Pancreas (tissue), 10 donors: ENCODE data around the gene KSR1. TPM values are rescaled to one million over a fixed set of nuclear protein-coding genes. Genes with fewer than 3 reads are reported as not detected.
A peak's percentile ranks its signal among the peaks of the same experiment; 100 is the strongest.

Experiments
- ATAC-seq, 4 donors: fragments of 200-7000 bp; cut with Tn5 transposase; one replicate each; pipeline versions ENCODE4 v1.8.0 to v1.9.1; 2020; ENCODE audit warnings: mild to moderate bottlenecking in 4 of 4, moderate library complexity in 4 of 4
- DNase-seq, 6 donors: peaks; one replicate each; pipeline ENCODE4 v3.0.0-alpha.2; 2020
- FAIRE-seq: peaks from 2 replicates; lab custom pipeline; 2012; peaks lifted over from hg19 to GRCh38; lab: Jason Lieb, UNC
- H3K27ac ChIP-seq, 4 donors: fragments of 200-600 bp; sonication (generic); 1 replicate in 3 of 4; 2 replicates in 1 of 4; pipeline versions ENCODE4 v1.5.0 to v1.8.0; 2020
- H3K27me3 ChIP-seq, 4 donors: fragments of 200-600 bp; one replicate each; pipeline ENCODE4 v1.8.0; 2021
- H3K36me3 ChIP-seq, 3 donors: fragments of 200-600 bp; sonication (generic) in 1 of 3; one replicate each; pipeline versions ENCODE4 v1.5.0 to v1.8.0; 2020 to 2021
- H3K4me1 ChIP-seq, 3 donors: fragments of 200-600 bp; one replicate each; pipeline ENCODE4 v1.8.0; 2021
- H3K4me3 ChIP-seq, 4 donors: fragments of 200-600 bp; sonication (generic) in 2 of 4; one replicate each; pipeline versions ENCODE4 v1.5.0 to v1.8.0; 2020 to 2021
- H3K9me3 ChIP-seq, 4 donors: fragments of 200-600 bp; one replicate each; pipeline ENCODE4 v1.8.0; 2021
- CTCF ChIP-seq, 4 donors: fragments of 200-600 bp; sonication (generic) in 3 of 4; IDR thresholded peaks; one replicate each; pipeline versions ENCODE4 v1.5.0 to v1.8.0; 2021; ENCODE audit warnings: antibody characterized with exemption in 4 of 4
- WGBS, 2 donors: extraction: QIAGEN DNeasy Blood & Tissue Kit; methylation state at CpG; one replicate each; pipeline ENCODE4 v1.1.7; 2013; 5-methylcytosine and 5-hydroxymethylcytosine counted together
- intact Hi-C, 3 donors: fragments of 100-400 bp; cut with DNase I; formaldehyde crosslinking; loops; one replicate each; pipeline versions ENCODE4 v1.11.1 to v1.14.2; 2022
- polyA plus RNA-seq, 2 donors: library from polyadenylated mRNA; stranded (reverse); fragments of 200-250 nt; gene quantifications; one replicate each; pipeline ENCODE4 v1.2.3, GENCODE V29; 2013
- total RNA-seq, 6 donors: library from RNA; stranded (reverse); fragmentation: NEBNext Ultra II Directional in 4 of 6; extraction: Animal tissue kit (Norgen Biotek cat#: 25700) in 4 of 6; gene quantifications; one replicate each; pipeline versions ENCODE4 v1.2.1 to v1.2.4, GENCODE V29; 2021 to 2023
- donor health status: healthy with polysubstance abuse.
- donor health status: DM: no; HTN: no; CAD: no; lungs with moderate emphysema.
- donor health status: DM: no; HTN: no; CAD: no.
- donor health status: control.
- donor health status: control.
- donor health status: Bipolar disorder and iron deficiency.
- donor health status: DM: yes; HTN: yes; CAD: no.
- donor health status: DM: no; HTN: no; CAD: no.
- donor health status: DM: no; HTN: no; CAD: no.
- donor health status: DM: yes; HTN: yes; CAD: no.

The KSR1 gene
- total and polyA plus RNA-seq, 8 donors, result 68.2 to 139 (median 103) TPM

DNA sequence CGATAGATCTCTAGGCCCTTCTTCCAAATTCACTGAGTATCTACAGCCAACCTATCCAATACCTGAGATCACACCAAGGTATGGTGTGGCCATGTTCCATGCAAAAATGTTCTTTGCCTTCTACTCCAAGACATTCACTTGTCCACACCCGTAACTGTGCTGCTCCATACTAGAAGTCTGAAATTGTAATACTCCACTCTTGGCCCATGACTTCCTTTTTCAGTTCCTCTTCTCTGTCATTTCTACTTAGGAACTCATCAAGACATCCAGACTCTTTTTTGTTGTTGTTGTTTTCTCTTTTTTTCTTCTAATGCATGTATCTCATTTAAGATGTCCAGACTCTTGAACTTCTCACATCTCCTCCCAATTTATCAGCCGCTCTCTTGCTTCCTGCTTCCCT lies 42.5 kb upstream of the KSR1 start:
- H3K27me3 ChIP-seq, result no peaks in the 10 kb centered on the region
- H3K4me1 ChIP-seq, result peaks cover 0 to 1% (median 0%) of the 10 kb centered on the region in 3 donors
- H3K27ac ChIP-seq, result no peak overlapping the region
- TF ChIP-seq CTCF (IDR thresholded peaks at IDR 0.05), result no peak
- WGBS, 2 donors, result 91 to 92% methylated on average over 3 of the region's 3 CpGs
- DNase-seq (no peak), FAIRE-seq (no peak), ATAC-seq (peak in 1 of 4 donors; percentile 51)
- no peak overlapping the region for H3K4me3 ChIP-seq
- H3K9me3 ChIP-seq, result no peaks in the 10 kb centered on the region
- intact Hi-C loops, result loop anchor here in 1 of 3 donors (10.0 kb wide), 1 partner anchor 61 kb away; no protein-coding TSS in a partner anchor
- no peaks in the 10 kb centered on the region for H3K36me3 ChIP-seq

- intact Hi-C loops, result loop anchor here in 1 of 3 donors (10.0 kb wide), 1 partner anchor 61 kb away; no protein-coding TSS in a partner anchor
- no peak for FAIRE-seq
- no peak overlapping the region for H3K4me3 ChIP-seq
- no peaks in the 10 kb centered on the region for H3K9me3 ChIP-seq
- H3K27ac ChIP-seq, result no peak overlapping the region
- H3K36me3 ChIP-seq, result no peaks in the 10 kb centered on the region
- DNase-seq, result no peak
- 81 to 87% methylated on average over 3 of the region's 3 CpGs for WGBS, 2 donors
- H3K4me1 ChIP-seq, result no peaks in the 10 kb centered on the region
- no peaks in the 10 kb centered on the region for H3K27me3 ChIP-seq
- ATAC-seq, result no peak
- no peak for TF ChIP-seq CTCF (IDR thresholded peaks at IDR 0.05)
Observed at GRCh38 chr17:27414271-27414670, 42.0 kb upstream of the KSR1 start.

DNA sequence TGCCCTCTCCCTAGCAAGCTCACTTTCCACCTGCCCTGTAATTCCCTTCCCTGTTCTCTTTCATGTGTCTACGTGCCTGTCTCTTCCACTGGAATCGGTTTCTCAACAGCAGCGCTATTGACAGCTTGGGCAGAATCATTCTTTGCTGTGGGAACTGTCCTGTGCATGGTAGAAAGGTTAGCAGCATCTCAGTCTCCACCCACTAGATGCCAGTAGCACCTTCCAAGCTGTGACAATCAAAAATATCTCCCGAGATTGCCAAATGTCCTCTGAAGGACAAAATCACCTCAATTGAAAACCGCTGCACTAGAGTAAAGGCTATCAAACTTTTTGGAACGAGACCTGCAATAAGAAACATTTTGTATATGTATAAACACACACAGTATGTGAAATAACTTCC lies 41.6 kb upstream of the KSR1 start:
- H3K4me1 ChIP-seq, result no peaks in the 10 kb centered on the region
- H3K4me3 ChIP-seq, result no peak overlapping the region
- TF ChIP-seq CTCF (IDR thresholded peaks at IDR 0.05), result no peak
- 38 to 45% methylated on average over 6 of the region's 6 CpGs for WGBS, 2 donors
- ATAC-seq, result no peak
- intact Hi-C loops, result loop anchor here in 1 of 3 donors (10.0 kb wide), 1 partner anchor 60 kb away; no protein-coding TSS in a partner anchor
- H3K9me3 ChIP-seq, result no peaks in the 10 kb centered on the region
- FAIRE-seq, result no peak
- DNase-seq, result no peak
- no peaks in the 10 kb centered on the region for H3K27me3 ChIP-seq
- H3K36me3 ChIP-seq, result no peaks in the 10 kb centered on the region
- H3K27ac ChIP-seq, result no peak overlapping the region

- ATAC-seq (no peak), FAIRE-seq (no peak), DNase-seq (no peak)
- Histone ChIP-seq H3K27ac (no peak overlapping the region), H3K9me3 (no peaks in the 10 kb centered on the region), H3K36me3 (no peaks in the 10 kb centered on the region), H3K4me1 (no peaks in the 10 kb centered on the region), H3K4me3 (no peak overlapping the region), H3K27me3 (no peaks in the 10 kb centered on the region)
- intact Hi-C loops, result loop anchor here in 1 of 3 donors (10.0 kb wide), 1 partner anchor 60 kb away; no protein-coding TSS in a partner anchor
- 70 to 82% methylated on average over 6 of the region's 6 CpGs for WGBS, 2 donors
- TF ChIP-seq CTCF (IDR thresholded peaks at IDR 0.05), result no peak
Observed at GRCh38 chr17:27415120-27415795, 41.0 kb upstream of the KSR1 start.
